Measurements from ENCODE around the gene ADAM17.
A peak's percentile ranks its signal among the peaks of the same experiment; 100 is the strongest.

ADAM17 gene

GRCh38 chr2:9474361-9475057 is 81.1 kb downstream of the ADAM17 start, which contains the start of gene IAH1:
IAH1 (plus strand) TSS chr2:9474551; CDS start chr2:9474567, 16 bp downstream.
- ATAC-seq, result peak; percentile 87
- H3K4me1 Mint-ChIP-seq, result peaks cover 41% of the 10 kb centered on the region
- peaks cover 0 to 7% of the 10 kb centered on the region in 2 donors for H3K9me3 Mint-ChIP-seq
- H3K27me3 Mint-ChIP-seq, result no peaks in the 10 kb centered on the region
- H3K27ac Mint-ChIP-seq, result peak within 1 kb of the TSS; percentile 86 to 95
- peak within 1 kb of the TSS; percentile 79 to 86 for H3K4me3 Mint-ChIP-seq
- peak; percentile 65 to 70 for DNase-seq

GRCh38 chr2:9473985-9474360 is 81.7 kb downstream of the ADAM17 start:
- H3K4me1 Mint-ChIP-seq, result peaks cover 41% of the 10 kb centered on the region

GRCh38 chr2:9473308-9473984 is 82.2 kb downstream of the ADAM17 start:
- Mint-ChIP-seq H3K27ac (peak overlapping the region; percentile 86 to 95), H3K4me3 (peak overlapping the region; percentile 79 to 86), H3K4me1 (peaks cover 38% of the 10 kb centered on the region), H3K9me3 (peaks cover 0 to 7% of the 10 kb centered on the region in 2 donors), H3K27me3 (no peaks in the 10 kb centered on the region)
- DNase-seq, result peak in 1 of 2 donors; percentile 18
- peak; percentile 3 for ATAC-seq

More at GRCh38 chr2:9473985-9474360, 81.7 kb downstream of the ADAM17 start:
- DNase-seq (peak; percentile 50 to 57), ATAC-seq (peak; percentile 69)
- peaks cover 0 to 7% of the 10 kb centered on the region in 2 donors for H3K9me3 Mint-ChIP-seq
- no peaks in the 10 kb centered on the region for H3K27me3 Mint-ChIP-seq
- H3K27ac Mint-ChIP-seq, result peak overlapping the region; percentile 86 to 95
- H3K4me3 Mint-ChIP-seq, result peak overlapping the region; percentile 79 to 86

GRCh38 chr2:9472511-9472910 is 83.1 kb downstream of the ADAM17 start:
- Mint-ChIP-seq H3K4me1 (peaks cover 28% of the 10 kb centered on the region), H3K27ac (no peak overlapping the region)
- ATAC-seq, result no peak

GRCh38 chr2:9471206-9471605 is 84.4 kb downstream of the ADAM17 start:
- no peak overlapping the region for H3K4me3 Mint-ChIP-seq
- H3K4me1 Mint-ChIP-seq, result peaks cover 15% of the 10 kb centered on the region
- H3K27ac Mint-ChIP-seq, result no peak overlapping the region
- H3K27me3 Mint-ChIP-seq, result no peaks in the 10 kb centered on the region
- H3K9me3 Mint-ChIP-seq, result peaks cover 0 to 2% of the 10 kb centered on the region in 2 donors
- ATAC-seq (no peak), DNase-seq (no peak)

More at GRCh38 chr2:9472511-9472910, 83.1 kb downstream of the ADAM17 start:
- DNase-seq, result no peak
- Mint-ChIP-seq H3K9me3 (peaks cover 0 to 7% of the 10 kb centered on the region in 2 donors), H3K4me3 (no peak overlapping the region), H3K27me3 (no peaks in the 10 kb centered on the region)

GRCh38 chr2:9467687-9468086 is 87.9 kb downstream of the ADAM17 start:
- Mint-ChIP-seq H3K27ac (no peak overlapping the region), H3K4me3 (no peak overlapping the region), H3K27me3 (no peaks in the 10 kb centered on the region), H3K4me1 (peaks cover 6% of the 10 kb centered on the region), H3K9me3 (no peaks in the 10 kb centered on the region)
- DNase-seq, result no peak
- ATAC-seq, result no peak

- no peak for ATAC-seq
- H3K27ac Mint-ChIP-seq, result no peak overlapping the region
- H3K4me3 Mint-ChIP-seq, result no peak overlapping the region
- H3K4me1 Mint-ChIP-seq, result peaks cover 6% of the 10 kb centered on the region
- no peaks in the 10 kb centered on the region for H3K9me3 Mint-ChIP-seq
- no peak for DNase-seq
- no peaks in the 10 kb centered on the region for H3K27me3 Mint-ChIP-seq
These were observed 89.4 kb downstream of the ADAM17 start for GRCh38 chr2:9466147-9466683.

- H3K27ac Mint-ChIP-seq, result no peak overlapping the region
- H3K4me1 Mint-ChIP-seq, result peaks cover 6% of the 10 kb centered on the region
- H3K27me3 Mint-ChIP-seq, result no peaks in the 10 kb centered on the region
These were observed 90.5 kb downstream of the ADAM17 start for GRCh38 chr2:9465170-9465569.

GRCh38 chr2:9463698-9464034 is 92.0 kb downstream of the ADAM17 start:
- H3K9me3 Mint-ChIP-seq, result no peaks in the 10 kb centered on the region
- H3K4me3 Mint-ChIP-seq, result no peak overlapping the region
- peaks cover 6% of the 10 kb centered on the region for H3K4me1 Mint-ChIP-seq
- no peak overlapping the region for H3K27ac Mint-ChIP-seq
- ATAC-seq (peak; percentile 58), DNase-seq (no peak)
- H3K27me3 Mint-ChIP-seq, result no peaks in the 10 kb centered on the region

More at GRCh38 chr2:9465170-9465569, 90.5 kb downstream of the ADAM17 start:
- H3K4me3 Mint-ChIP-seq, result no peak overlapping the region
- DNase-seq (no peak), ATAC-seq (no peak)
- no peaks in the 10 kb centered on the region for H3K9me3 Mint-ChIP-seq

GRCh38 chr2:9462886-9463697 is 92.5 kb downstream of the ADAM17 start:
- Mint-ChIP-seq H3K4me1 (peaks cover 6% of the 10 kb centered on the region), H3K9me3 (no peaks in the 10 kb centered on the region), H3K4me3 (no peak overlapping the region), H3K27me3 (no peaks in the 10 kb centered on the region), H3K27ac (peak overlapping the region in 1 of 2 donors; percentile 46)
- no peak for DNase-seq
- no peak for ATAC-seq

- no peak overlapping the region for H3K4me3 Mint-ChIP-seq
- H3K27me3 Mint-ChIP-seq, result no peaks in the 10 kb centered on the region
- ATAC-seq (no peak), DNase-seq (no peak)
- H3K27ac Mint-ChIP-seq, result peak overlapping the region in 1 of 2 donors; percentile 67
- H3K9me3 Mint-ChIP-seq, result no peaks in the 10 kb centered on the region
- peaks cover 6% of the 10 kb centered on the region for H3K4me1 Mint-ChIP-seq
These were observed 93.3 kb downstream of the ADAM17 start for GRCh38 chr2:9462313-9462712.

- ATAC-seq (no peak), DNase-seq (no peak)
- Mint-ChIP-seq H3K27me3 (no peaks in the 10 kb centered on the region), H3K4me1 (peaks cover 6% of the 10 kb centered on the region), H3K27ac (no peak overlapping the region), H3K4me3 (no peak overlapping the region), H3K9me3 (no peaks in the 10 kb centered on the region)
These were observed 94.6 kb downstream of the ADAM17 start for GRCh38 chr2:9461079-9461478.

GRCh38 chr2:9460441-9461017 is 95.1 kb downstream of the ADAM17 start:
- Mint-ChIP-seq H3K27ac (peak overlapping the region in 1 of 2 donors; percentile 13), H3K4me3 (no peak overlapping the region), H3K9me3 (no peaks in the 10 kb centered on the region), H3K4me1 (peaks cover 6% of the 10 kb centered on the region), H3K27me3 (no peaks in the 10 kb centered on the region)
- no peak for ATAC-seq
- DNase-seq, result no peak

- H3K9me3 Mint-ChIP-seq, result no peaks in the 10 kb centered on the region
- no peak overlapping the region for H3K4me3 Mint-ChIP-seq
- no peak for DNase-seq
- no peaks in the 10 kb centered on the region for H3K27me3 Mint-ChIP-seq
- no peak overlapping the region for H3K27ac Mint-ChIP-seq
- no peaks in the 10 kb centered on the region for H3K4me1 Mint-ChIP-seq
- ATAC-seq, result no peak
These were observed 104.4 kb downstream of the ADAM17 start for GRCh38 chr2:9451231-9451630.

- Mint-ChIP-seq H3K9me3 (no peaks in the 10 kb centered on the region), H3K27me3 (no peaks in the 10 kb centered on the region), H3K4me1 (no peaks in the 10 kb centered on the region), H3K27ac (no peak overlapping the region), H3K4me3 (no peak overlapping the region)
- ATAC-seq (peak; percentile 62), DNase-seq (no peak)
These were observed 110.5 kb downstream of the ADAM17 start for GRCh38 chr2:9445089-9445488.
